Measurements from ENCODE around the gene KIRREL3.

- no peak for TF ChIP-seq CTCF (IDR thresholded peaks at IDR 0.05; ENCODE audit: low read depth, low read length)
- no peak for TF ChIP-seq EZH2phosphoT487 (IDR thresholded peaks at IDR 0.05; ENCODE audit: low read depth)
These were observed 542.8 kb downstream of the KIRREL3 start for GRCh38 chr11:126457817-126458216.
